ENCODE data around the gene PFDN1.

PFDN1 gene

GRCh38 chr5:140259500-140259899 lies 43.4 kb downstream of the PFDN1 start:
- DNase-seq (ENCODE audit: low read depth in 2 of 2), result no peak

DNA sequence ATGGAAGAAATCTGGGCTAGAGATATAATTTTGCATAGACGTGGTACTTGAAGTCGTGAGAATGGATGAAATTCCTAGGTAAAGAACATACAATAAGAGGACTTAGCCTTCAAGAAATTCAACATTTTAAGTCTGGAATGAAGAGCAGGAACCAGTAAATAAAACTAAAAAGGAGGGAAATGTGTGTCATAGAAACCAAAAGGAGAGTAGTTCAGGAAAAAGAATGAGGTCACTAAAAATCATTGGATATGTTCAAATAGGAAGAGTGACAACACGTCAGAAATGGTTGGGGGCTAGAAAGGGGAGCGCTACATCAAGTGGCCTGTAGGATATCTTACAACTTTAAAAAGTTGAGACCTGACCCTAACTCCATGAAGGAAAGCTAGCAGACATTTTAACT lies 44.0 kb downstream of the PFDN1 start:
- DNase-seq (ENCODE audit: low read depth in 2 of 2), result no peak

- no peak for DNase-seq (ENCODE audit: low read depth in 2 of 2)
Observed at GRCh38 chr5:140258016-140258415, 44.9 kb downstream of the PFDN1 start.

DNA sequence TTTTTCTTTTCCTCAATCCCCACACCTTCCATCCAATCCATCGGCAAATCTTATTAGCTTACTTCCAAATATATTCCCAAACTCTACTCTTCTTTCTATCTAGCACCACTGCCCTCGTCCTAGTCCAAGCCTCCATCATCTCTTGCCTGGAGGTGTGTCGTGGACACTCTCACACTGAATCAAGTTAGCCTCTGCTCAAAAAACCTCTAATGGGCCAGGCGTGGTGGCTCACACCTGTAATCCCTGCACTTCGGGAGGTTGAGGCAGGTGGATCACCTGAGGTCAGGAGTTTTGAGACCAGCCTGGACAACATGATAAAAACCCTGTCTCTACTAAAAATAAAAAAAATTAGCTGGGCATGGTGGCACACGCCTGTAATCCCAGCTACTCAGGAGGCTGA lies 46.2 kb downstream of the PFDN1 start:
- no peak for DNase-seq (ENCODE audit: low read depth in 2 of 2)

DNA sequence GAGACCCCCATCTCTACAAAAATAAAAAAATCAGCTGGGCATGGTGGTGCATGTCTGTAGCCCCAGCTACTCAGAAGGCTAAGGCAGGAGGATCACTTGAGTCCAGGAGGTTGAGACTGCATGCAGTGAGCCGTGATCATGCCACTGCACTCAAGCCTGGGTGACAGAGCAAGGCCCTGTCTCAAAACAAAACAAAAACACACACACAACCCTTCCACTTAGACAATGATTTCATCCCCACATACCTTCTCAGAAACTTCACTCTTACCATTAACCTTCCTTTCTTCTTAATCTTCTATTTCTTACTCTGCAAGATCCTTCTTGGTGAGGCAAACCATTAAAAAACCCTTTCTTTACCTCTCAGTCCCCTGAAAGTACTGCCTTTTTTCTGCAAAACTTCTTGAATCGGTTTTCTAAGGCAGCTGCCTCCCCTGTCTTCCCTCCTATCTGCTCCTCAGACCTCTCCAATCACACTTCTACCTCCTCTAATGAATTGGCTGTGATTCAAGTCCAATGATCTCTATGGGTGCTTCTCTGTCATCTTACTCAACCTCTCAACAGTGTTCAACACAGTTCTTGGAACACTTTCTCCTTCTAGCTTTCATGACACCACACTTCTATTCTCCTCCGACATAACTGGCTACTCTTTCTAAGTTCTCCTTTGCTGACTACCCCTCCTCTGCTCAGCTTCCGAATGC lies 47.3 kb downstream of the PFDN1 start:
- DNase-seq (ENCODE audit: low read depth in 2 of 2), result no peak

- DNase-seq (ENCODE audit: low read depth in 2 of 2), result no peak
Observed at GRCh38 chr5:140253985-140254384, 48.9 kb downstream of the PFDN1 start.

DNA sequence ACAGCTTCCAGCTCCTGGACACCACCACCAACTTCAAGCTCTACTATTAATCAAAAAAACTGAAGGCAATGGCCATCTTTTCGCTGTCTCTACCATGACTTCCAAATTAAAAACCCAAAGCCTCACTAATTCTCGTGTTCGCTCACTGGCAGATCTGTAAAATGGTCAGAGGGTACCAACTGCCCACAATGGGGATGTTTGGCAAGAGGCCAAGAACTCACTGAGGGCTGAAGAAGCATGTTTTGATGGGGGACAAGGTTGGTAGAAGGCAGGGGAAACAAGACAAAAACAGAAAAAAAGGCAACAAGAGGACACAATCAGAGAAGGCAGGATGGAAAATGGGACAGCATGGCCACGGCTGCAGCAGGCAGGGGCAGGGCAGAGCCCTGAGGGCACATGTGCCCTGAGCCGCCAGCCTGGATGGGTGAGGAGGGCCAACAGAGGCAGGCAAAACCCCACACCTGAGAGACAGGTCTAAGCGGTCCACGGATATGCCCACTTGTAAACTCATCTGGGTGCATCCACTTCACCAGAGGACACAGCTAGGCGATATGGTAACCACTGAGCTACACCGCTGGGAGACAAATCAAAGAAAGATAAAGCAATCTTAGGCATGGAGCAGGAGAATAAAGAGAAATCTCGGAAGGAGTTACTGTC lies 50.3 kb downstream of the PFDN1 start:
- no peak for DNase-seq (ENCODE audit: low read depth in 2 of 2)

DNA sequence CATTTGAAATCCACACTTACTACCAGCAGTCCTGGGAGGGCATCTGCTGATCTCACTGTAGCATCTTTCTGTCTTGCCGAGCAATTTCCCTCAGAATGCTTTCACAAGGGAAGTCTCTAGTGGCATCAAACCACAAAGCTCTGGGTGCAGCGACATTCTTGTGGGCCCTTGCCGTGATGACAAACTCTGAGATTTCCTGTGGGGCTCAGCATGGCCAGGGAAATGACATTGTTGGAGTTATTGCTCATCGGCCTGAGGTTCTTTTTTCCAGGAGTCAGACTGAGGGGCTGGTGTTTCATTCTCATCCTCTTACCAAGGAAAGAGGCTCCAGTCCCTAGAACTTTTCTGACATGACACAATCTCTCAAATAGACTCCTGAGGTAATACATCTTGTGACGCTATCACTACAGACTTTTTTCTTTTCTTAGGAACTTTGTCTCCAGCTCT lies 51.4 kb downstream of the PFDN1 start:
- peak in 1 of 2 donors; percentile 19 for DNase-seq (ENCODE audit: low read depth in 2 of 2)

DNA sequence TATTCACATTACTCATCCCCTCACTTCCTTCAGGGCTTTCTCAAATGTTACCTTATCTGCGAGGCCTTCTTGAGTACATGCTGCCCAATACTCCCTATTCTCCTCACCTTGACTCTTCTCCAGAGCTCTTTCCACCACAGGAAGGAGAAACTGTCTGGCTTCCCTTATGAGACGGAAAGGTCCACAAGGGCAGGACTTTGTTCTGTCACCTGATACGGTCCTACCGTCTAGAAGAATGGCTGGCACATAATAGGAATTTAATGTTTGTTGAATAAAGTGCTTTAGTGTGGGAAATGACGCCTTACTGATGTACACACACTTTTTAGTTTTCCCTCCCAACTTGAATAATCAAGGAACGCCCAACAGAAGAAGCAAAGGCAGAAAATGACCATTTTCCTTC lies 52.5 kb downstream of the PFDN1 start:
- DNase-seq (ENCODE audit: low read depth in 2 of 2), result no peak

DNA sequence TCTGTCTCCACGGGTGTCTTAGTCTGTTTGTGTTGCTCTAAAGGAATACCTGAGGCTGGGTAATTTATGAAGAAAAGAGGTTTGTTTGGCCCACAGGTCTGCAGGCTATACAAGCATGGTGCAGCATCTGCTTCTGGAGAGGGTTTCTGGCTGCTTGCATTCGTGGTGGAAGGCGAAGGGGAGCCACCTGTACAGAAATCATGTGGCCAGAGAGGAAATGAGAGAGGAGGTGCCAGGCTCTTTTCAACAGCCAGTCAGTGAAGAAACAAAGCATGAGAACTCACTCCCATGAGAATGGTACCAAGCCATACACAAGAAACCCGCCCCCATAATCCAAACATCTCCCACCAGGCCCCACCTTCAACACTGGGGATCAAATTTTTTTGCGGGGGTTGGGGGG lies 53.4 kb downstream of the PFDN1 start:
- no peak for DNase-seq (ENCODE audit: low read depth in 2 of 2)

GRCh38 chr5:140248414-140248813 lies 54.5 kb downstream of the PFDN1 start:
- no peak for DNase-seq (ENCODE audit: low read depth in 2 of 2)

DNA sequence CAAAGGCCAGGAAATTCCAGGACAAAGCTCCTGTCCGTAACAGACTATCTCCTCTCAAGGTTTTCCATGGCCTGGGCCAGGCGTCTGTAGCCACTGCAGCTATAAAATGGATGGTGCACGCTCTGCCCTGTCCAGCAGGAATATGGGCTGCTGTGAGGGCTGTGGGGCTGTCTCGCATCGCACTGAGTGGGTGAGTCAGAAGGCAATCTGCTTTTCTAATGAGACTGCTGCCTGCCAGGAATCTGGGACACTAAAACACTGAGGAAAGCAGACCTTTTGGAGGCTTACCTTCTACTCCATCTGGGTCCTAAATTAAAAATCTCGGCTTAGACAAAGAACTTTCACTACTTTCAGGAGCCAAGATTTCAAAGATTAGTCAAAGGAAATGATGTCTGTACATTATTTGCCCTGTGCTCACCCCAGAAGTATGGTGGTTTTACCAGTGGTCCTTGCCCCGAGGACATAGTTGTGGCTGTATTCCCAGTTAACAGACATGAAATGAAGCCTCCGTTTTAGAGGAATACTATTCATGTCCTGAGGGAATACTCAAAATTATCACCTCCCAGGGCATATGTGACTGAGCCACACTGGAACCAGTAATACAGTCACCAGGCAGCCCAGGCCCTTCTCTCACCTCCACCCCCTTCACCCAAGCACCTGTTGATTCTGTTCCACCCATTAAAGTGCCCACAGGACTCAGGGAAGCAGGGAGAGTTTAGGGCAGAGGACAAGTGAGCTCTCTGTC lies 56.4 kb downstream of the PFDN1 start:
- DNase-seq (ENCODE audit: low read depth in 2 of 2), result no peak

GRCh38 chr5:140245926-140246325 lies 57.0 kb downstream of the PFDN1 start:
- no peak for DNase-seq (ENCODE audit: low read depth in 2 of 2)

DNA sequence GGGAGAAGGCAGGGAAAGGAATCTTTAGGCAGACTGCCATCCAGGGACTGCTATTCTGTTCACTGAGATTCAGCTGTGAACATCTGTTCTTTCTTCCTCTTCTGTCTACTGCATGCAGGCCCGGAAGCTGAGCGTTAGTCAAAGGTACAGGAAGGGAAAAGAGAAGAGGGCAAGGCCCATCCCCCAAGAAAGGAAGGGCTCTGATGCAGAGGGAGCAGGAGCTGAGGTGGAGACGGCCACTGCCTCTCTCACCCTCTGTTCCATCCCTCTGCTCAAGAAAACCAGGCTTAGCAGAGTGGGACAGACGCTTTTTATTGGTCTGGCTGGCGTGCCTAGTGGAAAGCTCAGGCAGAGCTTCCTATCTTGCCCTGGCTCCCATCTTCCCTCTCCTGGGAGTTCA lies 57.6 kb downstream of the PFDN1 start:
- DNase-seq (ENCODE audit: low read depth in 2 of 2), result no peak

DNA sequence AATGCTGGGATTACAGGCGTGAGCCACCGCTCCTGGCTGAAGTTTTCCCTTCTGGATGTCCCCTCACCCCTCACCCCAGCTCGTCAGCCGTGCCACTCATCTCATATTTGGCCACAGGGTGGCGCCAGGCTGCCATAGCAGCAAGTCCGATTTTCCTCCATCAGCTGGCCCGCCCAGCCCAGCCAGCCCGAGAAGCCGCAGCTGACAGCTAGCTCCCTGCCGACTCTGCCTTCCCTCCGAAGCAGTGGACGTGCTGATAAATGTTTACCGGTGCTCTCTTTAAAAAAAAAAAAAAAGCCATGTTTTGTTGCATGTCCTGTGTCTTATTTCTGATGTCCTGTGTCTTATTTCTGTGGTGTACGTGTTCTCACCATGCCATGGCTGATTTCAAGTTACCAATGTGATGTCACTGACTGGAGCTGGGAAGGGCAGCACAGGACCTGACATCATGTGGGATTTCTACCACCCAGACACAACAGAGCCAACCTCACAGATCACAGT lies 58.3 kb downstream of the PFDN1 start:
- peak; percentile 52 to 54 for DNase-seq (ENCODE audit: low read depth in 2 of 2)

- DNase-seq (ENCODE audit: low read depth in 2 of 2), result no peak
Observed at GRCh38 chr5:140243706-140244250, 59.1 kb downstream of the PFDN1 start.

DNA sequence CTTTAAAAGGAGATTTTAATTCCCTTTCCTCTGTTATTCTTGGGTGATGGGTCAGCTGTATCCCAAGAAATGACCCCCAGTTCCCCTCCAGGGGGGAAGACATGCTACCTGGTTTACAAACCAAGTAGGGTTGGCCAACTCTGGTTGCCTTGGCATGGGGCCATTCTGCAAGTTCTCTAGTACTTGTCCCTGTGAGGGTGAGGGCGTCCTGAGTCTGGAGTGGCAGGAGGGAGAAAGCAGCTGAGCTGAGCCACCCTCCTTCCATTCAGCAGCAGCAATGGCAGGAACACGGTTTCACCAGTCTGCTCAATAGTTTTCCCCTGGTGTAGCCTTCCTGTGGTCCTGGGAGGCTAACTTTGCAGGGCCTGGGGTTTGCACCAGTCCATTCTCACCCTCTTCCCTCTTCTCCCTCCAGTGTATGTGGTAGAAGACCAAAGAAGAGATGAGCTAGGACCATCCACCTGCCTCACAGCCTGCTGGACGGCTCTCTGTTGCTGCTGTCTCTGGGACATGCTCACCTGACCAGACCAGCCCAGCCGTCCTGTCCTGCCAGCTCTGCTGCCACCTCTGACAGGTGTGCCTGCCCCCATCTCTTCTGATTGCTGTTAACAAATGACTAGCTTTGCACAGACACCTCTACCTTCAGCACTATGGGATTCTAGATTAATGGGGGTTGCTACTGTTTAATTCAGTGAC lies 59.9 kb downstream of the PFDN1 start:
- no peak for DNase-seq (ENCODE audit: low read depth in 2 of 2)

- no peak for DNase-seq (ENCODE audit: low read depth in 2 of 2)
Observed at GRCh38 chr5:140242099-140242498, 60.8 kb downstream of the PFDN1 start.

GRCh38 chr5:140240987-140241706 lies 61.8 kb downstream of the PFDN1 start:
- DNase-seq (ENCODE audit: low read depth in 2 of 2), result no peak

DNA sequence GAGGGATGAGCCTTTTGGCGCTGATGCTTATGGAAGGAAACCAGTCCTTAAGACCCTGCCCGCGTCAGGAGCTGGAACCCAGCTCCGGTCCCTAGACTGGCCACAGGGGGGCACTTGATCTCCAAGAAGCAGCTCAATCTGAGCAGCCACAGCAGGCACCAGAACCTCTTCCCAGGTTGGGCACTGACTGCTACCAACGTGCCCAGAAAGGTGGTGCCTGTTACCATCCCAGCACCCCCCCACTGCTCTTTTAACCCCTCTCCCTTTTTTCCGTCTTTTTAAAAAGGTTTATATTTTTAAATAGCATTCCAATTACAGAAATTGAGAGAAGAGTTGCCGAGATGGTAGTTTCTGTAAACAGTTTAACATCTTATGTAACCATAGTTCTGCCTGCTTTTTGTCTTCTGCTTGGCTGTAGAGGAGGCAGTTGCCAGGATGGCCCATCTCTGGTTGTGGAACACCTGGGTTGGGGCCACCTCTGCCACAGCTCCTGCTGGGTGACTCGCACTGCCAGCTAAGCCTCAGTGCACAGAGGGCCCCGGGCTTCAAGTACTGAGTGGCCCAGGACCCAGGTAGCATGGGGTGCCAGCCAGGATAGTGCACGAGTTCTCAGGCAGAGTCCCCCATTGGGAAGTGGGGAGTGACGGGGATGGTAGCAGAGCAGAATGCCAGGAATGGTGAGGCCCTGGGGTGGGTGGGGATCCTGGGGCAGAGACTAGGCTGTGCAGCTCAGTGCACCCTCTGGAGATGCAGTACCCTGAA lies 62.8 kb downstream of the PFDN1 start:
- DNase-seq (ENCODE audit: low read depth in 2 of 2), result peak; percentile 18
